ENCODE results near the gene ITGA7.

DNA sequence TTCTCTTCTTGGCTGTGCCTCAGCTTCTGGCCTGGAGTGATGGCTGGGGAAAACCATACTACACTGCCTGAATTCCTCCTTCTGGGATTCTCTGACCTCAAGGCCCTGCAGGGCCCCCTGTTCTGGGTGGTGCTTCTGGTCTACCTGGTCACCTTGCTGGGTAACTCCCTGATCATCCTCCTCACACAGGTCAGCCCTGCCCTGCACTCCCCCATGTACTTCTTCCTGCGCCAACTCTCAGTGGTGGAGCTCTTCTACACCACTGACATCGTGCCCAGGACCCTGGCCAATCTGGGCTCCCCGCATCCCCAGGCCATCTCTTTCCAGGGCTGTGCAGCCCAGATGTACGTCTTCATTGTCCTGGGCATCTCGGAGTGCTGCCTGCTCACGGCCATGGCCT is 70.9 kb downstream of the ITGA7 start, which contains the start of gene OR10P1:
- TF ChIP-seq, protein P1, sequence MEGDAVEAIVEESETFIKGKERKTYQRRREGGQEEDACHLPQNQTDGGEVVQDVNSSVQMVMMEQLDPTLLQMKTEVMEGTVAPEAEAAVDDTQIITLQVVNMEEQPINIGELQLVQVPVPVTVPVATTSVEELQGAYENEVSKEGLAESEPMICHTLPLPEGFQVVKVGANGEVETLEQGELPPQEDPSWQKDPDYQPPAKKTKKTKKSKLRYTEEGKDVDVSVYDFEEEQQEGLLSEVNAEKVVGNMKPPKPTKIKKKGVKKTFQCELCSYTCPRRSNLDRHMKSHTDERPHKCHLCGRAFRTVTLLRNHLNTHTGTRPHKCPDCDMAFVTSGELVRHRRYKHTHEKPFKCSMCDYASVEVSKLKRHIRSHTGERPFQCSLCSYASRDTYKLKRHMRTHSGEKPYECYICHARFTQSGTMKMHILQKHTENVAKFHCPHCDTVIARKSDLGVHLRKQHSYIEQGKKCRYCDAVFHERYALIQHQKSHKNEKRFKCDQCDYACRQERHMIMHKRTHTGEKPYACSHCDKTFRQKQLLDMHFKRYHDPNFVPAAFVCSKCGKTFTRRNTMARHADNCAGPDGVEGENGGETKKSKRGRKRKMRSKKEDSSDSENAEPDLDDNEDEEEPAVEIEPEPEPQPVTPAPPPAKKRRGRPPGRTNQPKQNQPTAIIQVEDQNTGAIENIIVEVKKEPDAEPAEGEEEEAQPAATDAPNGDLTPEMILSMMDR (conservative IDR thresholded peaks at IDR 0.05 in 1 of 2, IDR thresholded peaks at IDR 0.05 in 1 of 2; ENCODE audit: extremely low read depth in 1 of 2, insufficient read depth in 1 of 2, low read depth in 1 of 2, low read length in 2 of 2): no peak
- no peak for TF ChIP-seq EZH2 (IDR thresholded peaks at IDR 0.05; ENCODE audit: borderline replicate concordance, low read length)
